ENCODE results near the gene ATP1A1. TPM values are rescaled to one million over a fixed set of nuclear protein-coding genes. Genes with fewer than 3 reads are reported as not detected.

ATP1A1 gene
- total RNA-seq, 1 donor from 2014 or later, result 216 TPM

DNA sequence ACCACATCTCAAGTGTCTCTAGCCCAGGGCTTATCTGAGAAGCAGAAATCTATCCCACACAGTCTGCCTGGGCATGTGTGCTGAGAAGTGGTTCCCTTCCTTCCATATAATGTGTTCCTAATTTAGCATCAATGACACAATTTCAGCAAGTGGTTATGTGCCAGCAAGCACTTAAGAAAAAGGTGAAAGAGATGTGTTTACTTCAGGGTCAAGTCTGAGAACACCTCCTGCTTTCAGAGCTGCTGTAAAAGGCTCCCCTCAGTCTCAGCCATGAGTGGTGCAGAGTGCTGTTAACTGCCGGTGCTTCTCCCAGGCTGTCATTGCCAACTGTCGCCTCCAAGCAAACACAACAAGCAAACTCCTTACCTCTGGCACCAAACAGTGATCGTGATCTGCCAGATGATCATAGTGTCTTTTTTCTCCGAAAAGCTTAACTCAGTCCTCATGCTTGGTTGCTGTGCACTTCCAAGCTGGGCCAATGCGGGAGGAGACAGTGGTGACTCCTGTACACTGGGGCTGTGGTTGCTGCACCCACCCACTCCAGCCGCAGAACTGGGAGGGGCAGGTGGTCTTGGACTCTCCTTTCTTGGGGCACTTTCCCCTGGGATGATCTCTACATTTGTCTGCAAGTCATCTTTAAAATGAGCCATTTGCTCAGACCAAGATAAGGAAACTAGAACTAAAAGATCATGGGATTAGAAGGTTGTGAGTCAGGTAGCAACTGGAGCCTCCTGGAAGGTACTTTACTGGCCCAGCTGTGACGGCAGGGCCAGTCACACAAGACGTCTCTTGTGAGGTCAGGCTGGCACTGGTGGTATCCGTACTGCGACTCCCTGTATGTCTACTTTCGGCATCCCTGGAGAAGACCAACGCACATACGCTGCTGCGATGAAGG, 32.4 kb downstream of the ATP1A1 start:
- no peak overlapping the region for H3K4me3 ChIP-seq (ENCODE audit: low read depth, low read length)
- no peak for DNase-seq (ENCODE audit: low read depth)
- H3K36me3 ChIP-seq (ENCODE audit: control insufficient read depth, insufficient read depth, low read length), result no peaks in the 10 kb centered on the region
- no peak for TF ChIP-seq CTCF (IDR thresholded peaks at IDR 0.05; ENCODE audit: insufficient read depth, low read length, poor library complexity, severe bottlenecking)
- no peaks in the 10 kb centered on the region for H3K27me3 ChIP-seq (ENCODE audit: control insufficient read depth, insufficient read depth, low read length)

GRCh38 chr1:116407033-116407432, 34.0 kb downstream of the ATP1A1 start:
- Histone ChIP-seq H3K4me3 (ENCODE audit: low read depth, low read length) (no peak overlapping the region), H3K36me3 (ENCODE audit: control insufficient read depth, insufficient read depth, low read length) (no peaks in the 10 kb centered on the region), H3K27me3 (ENCODE audit: control insufficient read depth, insufficient read depth, low read length) (no peaks in the 10 kb centered on the region)
- DNase-seq (ENCODE audit: low read depth), result no peak
- no peak for TF ChIP-seq CTCF (IDR thresholded peaks at IDR 0.05; ENCODE audit: insufficient read depth, low read length, poor library complexity, severe bottlenecking)

- Histone ChIP-seq H3K4me3 (ENCODE audit: low read depth, low read length) (no peak overlapping the region), H3K36me3 (ENCODE audit: control insufficient read depth, insufficient read depth, low read length) (no peaks in the 10 kb centered on the region), H3K27me3 (ENCODE audit: control insufficient read depth, insufficient read depth, low read length) (no peaks in the 10 kb centered on the region)
- DNase-seq (ENCODE audit: low read depth), result no peak
- no peak for TF ChIP-seq CTCF (IDR thresholded peaks at IDR 0.05; ENCODE audit: insufficient read depth, low read length, poor library complexity, severe bottlenecking)
These were observed 35.1 kb downstream of the ATP1A1 start for GRCh38 chr1:116408193-116408592.

- H3K36me3 ChIP-seq (ENCODE audit: control insufficient read depth, insufficient read depth, low read length), result no peaks in the 10 kb centered on the region
- no peak overlapping the region for H3K4me3 ChIP-seq (ENCODE audit: low read depth, low read length)
- no peaks in the 10 kb centered on the region for H3K27me3 ChIP-seq (ENCODE audit: control insufficient read depth, insufficient read depth, low read length)
- DNase-seq (ENCODE audit: low read depth), result no peak
- TF ChIP-seq CTCF (IDR thresholded peaks at IDR 0.05; ENCODE audit: insufficient read depth, low read length, poor library complexity, severe bottlenecking), result no peak
These were observed 36.0 kb downstream of the ATP1A1 start for GRCh38 chr1:116408803-116409720.

GRCh38 chr1:116409751-116410191, 36.7 kb downstream of the ATP1A1 start:
- no peak for DNase-seq (ENCODE audit: low read depth)
- Histone ChIP-seq H3K27me3 (ENCODE audit: control insufficient read depth, insufficient read depth, low read length) (no peaks in the 10 kb centered on the region), H3K36me3 (ENCODE audit: control insufficient read depth, insufficient read depth, low read length) (no peaks in the 10 kb centered on the region), H3K4me3 (ENCODE audit: low read depth, low read length) (no peak overlapping the region)
- no peak for TF ChIP-seq CTCF (IDR thresholded peaks at IDR 0.05; ENCODE audit: insufficient read depth, low read length, poor library complexity, severe bottlenecking)
